Stimulated activated CD8-positive, alpha-beta memory T cell treated with anti-CD3 and anti-CD28 coated beads, Interleukin-7, amount 100 ng/mL, for 24 hours (primary cell): ENCODE measurements around the gene B3GNT3.

Source experiments
- DNase-seq: peaks from one replicate; pipeline ENCODE4 v3.0.0-alpha.2; 2020; ENCODE audit warnings: low read depth

B3GNT3 gene

DNA sequence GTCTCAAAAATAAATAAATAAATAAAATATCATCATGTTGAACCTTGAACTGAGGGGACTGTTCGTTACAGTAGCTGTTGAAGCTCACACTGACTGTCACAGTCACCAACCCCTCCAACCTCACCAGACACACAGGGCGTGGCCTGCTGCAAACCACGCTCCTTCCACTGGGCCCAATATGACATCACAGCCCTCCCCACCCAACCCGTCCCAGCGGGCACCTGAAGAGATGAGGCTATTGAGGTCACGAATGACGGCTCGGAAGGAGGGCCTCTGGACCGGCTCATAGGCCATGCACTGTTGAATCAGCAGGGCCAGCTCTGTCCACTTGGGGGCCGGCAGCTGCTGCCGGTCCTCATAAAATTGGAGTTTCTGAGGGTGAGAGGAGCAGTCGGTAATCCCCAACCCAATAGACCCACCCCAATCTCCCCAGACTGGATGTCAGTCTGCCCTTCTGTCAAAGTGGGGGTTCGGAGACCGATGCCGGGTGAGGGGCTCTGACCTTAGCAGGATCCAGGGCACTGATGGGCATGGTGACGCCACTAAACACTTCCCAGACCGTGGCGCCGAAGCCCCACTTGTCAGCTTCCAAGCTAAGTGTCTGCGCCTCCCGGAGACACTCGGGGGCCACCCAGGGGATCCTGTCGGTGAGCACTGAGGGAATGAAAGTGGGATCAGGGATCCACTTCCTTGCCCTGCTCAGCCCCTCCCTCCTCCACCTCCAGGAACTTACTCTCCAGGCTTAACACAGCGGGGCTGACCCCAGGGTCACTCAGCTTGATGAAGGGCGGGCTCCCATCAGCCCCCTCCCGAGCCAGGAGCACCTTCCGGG is 39.6 kb downstream of the B3GNT3 start:
- DNase-seq, result no peak

GRCh38 chr19:17835182-17836006 is 40.5 kb downstream of the B3GNT3 start:
- DNase-seq, result no peak

DNA sequence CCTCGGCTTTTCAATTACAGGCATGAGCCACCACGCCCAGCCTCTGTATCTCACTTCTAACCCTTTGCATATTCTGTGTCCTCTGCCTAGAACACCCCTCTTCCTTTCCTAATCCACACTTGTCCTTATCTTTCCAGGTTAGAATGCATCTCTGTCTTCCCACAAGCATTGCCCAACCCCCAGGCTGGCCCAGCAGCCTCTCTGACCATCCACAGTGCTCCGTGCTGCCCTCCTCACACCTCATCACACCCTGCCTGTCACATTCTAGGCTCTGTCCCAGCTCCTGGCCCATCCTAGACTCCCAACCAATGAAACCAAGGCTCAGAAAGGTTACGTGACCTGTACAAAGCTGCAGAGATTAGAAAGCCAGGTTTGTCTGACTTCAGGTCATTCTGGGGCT is 41.6 kb downstream of the B3GNT3 start:
- DNase-seq, result no peak

- no peak for DNase-seq
Observed at GRCh38 chr19:17837972-17838371, 43.0 kb downstream of the B3GNT3 start.

DNA sequence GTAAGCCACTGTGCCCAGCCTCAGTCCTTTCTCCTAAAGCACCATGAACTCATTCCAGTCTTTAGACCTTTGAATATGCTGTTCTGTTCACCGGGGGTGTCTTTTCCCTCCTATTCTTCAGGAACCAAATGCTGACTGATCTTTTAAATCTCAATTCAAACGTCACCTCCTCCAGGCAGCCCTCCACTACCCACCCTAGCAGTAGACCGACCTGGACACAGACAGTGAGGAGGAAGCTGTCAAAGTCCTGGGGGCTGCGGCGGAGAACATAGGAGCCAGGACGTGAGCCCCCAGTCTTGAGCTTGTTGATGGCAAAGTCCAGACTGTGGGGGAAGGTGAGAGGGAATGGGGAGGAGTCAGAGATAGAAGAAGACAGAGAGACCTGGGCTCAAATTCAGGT is 45.1 kb downstream of the B3GNT3 start:
- DNase-seq, result no peak

DNA sequence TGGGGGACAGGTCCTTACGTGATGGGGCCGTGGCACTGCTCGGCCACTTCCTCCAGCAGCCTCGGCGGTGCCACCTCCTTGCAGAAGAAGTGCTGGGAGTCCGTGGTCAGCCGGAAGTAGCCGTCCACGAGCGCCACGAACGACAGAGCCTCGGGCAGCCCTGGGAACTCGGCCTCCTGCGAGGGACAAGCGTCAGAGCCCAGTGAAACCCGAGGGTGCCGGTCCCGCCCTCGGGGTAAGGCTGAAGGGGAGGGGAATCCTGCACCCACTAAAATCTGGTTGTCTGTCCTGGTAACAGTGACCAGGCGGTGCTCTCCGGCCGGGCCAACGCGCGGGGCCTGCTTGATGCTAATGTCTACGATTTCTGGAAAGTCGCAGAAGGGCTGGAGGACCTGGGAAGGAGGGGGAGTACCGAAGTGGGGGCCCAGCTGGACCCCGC is 46.5 kb downstream of the B3GNT3 start:
- DNase-seq, result no peak

DNA sequence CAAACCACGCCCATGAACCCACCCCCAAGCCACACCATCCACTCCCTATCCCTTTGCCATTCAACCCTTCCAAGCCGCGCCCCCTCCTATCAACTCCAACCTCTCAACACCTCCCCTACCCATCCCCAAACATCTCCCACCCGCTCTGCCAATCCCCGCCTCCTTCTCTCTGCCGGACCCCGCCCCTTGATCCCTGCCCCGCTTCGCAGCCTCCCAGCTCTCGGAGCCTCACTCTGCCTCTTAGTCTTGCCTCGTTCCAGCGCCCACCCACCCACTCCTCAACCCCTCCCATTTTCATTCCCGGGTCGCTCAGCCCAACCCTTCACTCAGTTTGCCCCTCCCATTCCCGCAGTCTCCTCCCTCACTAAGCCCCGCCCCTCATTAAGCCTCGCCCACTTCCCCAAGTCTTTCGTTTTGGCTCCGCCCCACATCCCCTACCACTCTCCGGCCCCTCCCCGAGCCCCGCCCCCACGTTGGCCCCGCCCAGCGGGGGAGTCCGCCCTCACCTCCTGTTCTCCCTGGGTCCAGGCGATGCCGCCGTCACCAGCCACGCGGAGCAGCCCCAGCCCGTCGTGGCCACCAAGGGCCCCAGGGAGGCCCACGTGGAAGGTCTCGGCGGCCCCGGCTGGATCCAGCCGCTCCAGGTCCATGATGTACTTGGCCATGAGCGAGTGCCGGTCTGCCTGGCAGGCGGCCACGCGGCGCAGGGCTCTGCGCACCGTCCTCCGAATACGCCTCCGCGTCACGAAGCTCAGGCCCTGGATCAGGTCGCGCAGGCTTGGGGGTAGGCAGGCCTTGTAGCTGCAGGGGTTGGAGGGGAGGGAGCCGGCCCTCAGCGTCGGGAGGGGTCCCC is 47.1 kb downstream of the B3GNT3 start:
- peak; percentile 62 for DNase-seq

GRCh38 chr19:17842663-17843291 is 47.8 kb downstream of the B3GNT3 start:
- no peak for DNase-seq

DNA sequence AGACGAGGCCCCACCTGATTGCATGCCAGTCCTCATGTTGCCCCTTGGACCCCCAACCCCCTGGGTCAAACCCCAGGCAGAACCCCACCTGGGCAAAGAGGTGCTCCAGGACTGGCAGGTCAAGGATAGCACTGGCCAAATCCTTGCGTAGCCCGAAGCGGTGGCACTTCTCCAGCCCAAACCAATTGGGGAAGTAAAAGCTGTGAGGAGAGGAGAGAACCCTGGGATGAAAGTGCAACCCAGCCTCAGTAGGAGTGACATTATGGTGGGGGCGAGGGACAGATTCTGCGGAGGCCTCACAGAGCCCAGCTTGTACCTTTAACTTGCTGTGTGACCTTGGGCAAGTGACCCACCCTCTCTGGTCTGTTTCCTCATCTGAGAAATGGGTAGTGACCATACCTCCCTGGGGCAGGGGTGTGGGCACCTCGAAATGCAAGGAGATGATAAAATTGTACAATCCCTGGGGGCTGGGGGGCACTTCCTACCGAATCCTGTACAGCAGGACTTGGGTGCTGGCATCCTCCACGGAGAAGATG is 48.4 kb downstream of the B3GNT3 start:
- no peak for DNase-seq

DNA sequence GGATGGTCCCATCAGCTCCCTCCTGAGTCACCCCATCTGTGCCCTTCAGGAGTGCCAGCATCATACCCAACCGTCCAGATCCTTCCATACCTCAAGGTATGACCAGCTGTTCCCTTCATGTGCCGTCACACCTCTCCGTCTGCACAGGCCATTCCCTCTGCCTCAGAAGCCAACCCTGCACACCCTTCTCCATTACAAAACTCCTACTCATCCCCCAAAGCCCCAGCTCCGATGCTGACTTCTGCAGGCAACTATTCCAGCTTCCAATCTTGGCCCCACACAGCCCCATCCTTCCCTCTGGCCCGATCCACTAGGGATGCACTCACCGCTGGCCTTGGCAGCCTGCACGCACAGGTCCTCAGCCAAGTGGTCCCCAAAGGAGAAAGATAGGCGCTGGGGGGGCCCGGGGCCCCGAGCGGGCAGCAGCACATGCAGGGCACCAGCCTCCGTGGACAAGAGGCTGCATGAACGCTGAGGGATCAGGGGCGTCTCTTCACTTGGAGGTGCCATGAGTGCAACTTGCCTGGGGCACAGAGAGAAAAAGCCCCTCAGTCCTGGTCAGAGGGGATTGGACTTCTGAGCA is 49.1 kb downstream of the B3GNT3 start:
- DNase-seq, result no peak

- DNase-seq, result no peak
Observed at GRCh38 chr19:17846146-17846545, 51.2 kb downstream of the B3GNT3 start.

DNA sequence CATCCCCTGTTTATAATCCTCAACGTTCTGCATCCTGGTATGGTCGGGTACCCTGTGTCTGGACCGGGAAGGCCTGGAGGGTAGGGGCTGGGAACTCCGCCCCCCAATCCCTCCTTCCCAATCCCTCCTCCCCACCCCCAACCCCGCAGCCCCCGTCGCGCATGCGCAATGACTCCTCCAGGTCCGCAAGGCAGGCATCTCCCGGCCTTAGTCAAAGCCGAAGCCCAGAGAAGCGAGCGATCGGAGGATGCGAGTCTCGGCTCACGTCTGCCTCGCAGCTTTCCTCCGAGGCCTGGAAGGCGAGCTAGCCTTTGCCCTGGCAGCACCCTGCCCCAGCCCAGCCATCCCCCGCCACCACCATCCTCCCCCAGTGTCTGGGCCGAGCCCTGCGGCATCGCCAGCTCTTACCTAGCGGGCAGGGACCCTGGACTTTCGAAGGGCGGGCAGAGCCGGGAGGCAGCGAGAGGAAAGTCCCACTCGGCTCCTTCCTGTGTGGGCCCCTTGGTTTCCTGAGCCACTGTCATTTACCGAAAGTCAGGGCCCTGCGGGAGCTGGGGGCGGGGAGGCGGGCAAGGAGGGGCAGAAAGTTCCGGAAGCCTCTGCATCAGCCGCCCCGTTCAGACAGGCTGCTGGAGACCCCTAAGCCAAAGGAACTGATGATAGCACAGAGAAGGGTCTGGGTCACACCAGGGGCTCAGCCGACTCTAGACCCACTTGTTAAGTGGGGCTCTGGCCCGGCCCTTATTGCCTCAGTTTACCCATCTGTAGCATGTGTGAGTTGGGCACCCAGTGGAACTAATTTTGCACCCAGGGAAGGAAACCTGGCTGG is 52.8 kb downstream of the B3GNT3 start, which contains the start of gene JAK3:
TSS of gene JAK3 (minus strand) at position 445 of the 829 bp plus-strand sequence. CDS start 3,565 bp downstream, outside the sequence.
- DNase-seq, result peak; percentile 79

DNA sequence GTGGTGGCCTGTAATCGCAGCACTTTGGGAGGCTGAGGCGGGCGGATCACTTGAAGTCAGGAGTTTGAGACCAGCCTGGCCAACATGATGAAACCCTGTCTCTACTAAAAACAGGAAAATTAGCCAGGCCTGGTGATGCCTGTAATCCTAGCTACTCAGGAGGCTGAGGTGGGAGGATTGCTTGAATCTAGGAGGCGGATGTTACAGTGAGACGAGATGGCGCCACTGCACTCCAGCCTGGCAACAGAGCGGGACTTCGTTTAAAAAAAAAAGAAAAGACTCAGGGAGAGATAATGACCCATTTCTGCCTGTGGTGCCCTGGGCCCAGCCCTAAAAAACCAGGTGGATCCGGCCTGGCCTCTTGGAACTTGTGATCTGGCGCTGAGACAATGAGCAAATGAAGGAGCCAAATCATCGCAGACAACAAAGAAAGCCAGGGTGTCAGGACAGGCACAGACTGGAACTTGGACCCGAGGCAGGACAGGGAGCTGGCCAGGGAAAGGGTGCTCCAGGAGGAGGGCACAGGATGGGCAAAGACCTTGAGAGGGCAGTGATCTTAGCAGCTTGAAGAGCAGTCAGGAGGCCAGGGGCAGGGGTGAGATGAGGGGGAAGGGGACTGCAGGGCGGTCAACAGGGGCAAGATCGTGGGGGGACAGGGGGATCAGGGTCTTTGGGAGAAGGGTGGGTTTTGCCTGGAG is 53.8 kb downstream of the B3GNT3 start:
- no peak for DNase-seq

DNA sequence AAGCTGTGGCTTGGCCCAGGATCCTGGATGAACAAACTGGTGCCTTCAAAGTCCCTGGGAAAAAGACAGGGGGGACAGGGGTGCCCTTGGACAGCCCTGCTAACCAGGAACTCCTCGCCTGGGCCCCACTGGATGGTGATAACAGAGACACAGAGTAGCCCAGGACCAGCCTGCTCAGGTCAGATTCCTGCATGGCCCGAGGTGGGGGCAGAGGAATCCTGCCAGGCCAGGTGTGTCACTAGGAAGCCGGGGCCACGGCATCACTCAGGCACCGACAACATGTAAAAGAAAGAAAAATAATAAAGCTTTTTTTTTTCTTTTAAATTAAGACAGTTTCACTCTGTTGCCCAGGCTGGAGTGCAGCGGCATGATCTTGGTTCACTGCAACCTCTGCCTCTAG is 59.1 kb downstream of the B3GNT3 start:
- no peak for DNase-seq

GRCh38 chr19:17855280-17856152 is 60.6 kb downstream of the B3GNT3 start:
- DNase-seq, result peak; percentile 92

- DNase-seq, result peak; percentile 97
Observed at GRCh38 chr19:17859533-17860330, 64.8 kb downstream of the B3GNT3 start, which contains the start of gene RPL18A. Gene RPL18A (plus strand): TSS chr19:17859910. CDS start chr19:17859957, 47 bp downstream.

DNA sequence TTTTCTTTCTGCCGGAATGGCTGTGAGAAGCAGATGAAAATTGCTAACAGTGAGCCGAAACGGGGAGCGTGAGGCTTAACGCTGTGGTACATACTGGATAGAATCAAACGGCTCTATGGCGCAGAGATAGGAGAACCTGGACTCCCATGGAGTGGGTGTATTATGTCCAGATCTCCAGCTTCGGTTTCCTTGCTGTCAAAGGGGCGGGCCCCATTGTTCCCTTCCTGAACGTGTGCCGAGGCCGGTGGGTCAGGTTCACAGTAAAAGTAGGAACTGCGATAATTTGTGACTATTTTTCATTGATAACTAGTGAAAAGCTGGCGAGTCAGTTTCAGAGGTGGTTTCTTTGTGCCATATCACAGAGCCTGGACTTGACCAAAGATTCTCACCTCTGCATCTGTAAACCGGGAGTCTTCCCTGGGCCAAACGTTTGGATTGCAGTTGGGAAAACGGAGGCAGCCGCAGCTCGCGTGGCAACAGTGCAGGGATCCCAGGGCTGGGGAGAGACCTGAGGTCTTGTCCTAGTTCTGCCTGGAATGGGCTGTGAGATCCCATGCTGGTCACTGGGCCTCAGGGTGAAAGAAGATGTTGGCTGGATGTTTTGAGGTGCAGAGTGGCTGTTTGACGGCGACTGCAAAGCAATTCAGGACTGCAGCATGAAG is 65.5 kb downstream of the B3GNT3 start:
- no peak for DNase-seq
